GM18907 (cell line): ENCODE results near the gene DOK3.

ENCODE experiments used
- ATAC-seq: cut with Tn5 transposase; IDR thresholded peaks from one replicate; pipeline ENCODE4 v1.9.1; 2021; ENCODE audit warnings: mild to moderate bottlenecking, moderate library complexity; ENCODE audit not compliant: unreplicated experiment

The DOK3 gene

DNA sequence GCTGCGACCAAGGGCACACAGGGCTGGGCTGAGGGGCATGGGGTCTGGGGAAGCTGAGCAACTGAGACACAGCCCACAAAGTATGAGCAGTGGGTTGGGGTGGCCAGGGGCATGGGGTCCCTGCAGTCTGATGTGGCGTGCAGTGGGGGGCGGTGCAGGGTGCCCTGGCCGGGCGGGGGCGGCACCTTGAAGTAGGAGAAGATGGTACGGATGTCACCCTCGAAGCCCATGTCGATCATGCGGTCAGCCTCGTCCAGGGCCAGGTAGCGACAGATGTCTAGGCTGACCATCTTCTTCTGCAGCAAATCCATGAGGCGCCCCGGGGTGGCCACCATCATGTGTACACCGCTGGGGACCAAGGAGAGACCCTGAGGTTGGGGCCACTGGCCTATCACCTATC is 3.9 kb upstream of the DOK3 start:
- no peak for ATAC-seq

DNA sequence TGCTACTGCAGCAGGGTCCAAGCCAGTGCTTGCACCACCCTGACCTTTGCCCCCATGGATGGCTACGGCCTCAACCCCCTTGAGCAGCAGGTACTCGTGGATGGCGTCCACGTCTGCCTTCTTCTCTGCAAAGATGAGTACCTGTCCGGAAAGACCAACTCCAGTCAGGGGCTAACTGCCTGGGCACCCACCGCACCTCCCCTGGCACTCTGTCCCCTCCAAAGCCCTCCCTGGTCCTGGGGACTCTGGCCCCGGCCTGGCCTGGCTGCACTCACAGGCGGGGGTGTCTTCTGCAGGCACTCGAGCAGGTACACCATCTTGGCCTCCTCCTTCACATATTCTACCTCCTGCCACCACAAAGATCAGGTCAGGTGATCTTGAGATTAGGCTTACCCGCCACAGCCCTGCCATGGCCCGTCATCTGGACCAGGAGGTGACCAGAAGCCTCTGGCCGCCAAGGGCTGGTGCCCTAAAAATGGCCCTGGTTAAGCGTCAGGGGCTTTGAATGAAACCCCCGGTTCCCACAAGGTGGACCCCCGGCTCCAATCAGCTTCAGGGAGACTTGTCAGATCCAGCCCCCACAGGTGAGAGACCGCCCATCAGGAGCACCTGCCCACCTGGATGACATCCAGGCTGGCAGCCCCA is 3.2 kb upstream of the DOK3 start:
- no peak for ATAC-seq

DNA sequence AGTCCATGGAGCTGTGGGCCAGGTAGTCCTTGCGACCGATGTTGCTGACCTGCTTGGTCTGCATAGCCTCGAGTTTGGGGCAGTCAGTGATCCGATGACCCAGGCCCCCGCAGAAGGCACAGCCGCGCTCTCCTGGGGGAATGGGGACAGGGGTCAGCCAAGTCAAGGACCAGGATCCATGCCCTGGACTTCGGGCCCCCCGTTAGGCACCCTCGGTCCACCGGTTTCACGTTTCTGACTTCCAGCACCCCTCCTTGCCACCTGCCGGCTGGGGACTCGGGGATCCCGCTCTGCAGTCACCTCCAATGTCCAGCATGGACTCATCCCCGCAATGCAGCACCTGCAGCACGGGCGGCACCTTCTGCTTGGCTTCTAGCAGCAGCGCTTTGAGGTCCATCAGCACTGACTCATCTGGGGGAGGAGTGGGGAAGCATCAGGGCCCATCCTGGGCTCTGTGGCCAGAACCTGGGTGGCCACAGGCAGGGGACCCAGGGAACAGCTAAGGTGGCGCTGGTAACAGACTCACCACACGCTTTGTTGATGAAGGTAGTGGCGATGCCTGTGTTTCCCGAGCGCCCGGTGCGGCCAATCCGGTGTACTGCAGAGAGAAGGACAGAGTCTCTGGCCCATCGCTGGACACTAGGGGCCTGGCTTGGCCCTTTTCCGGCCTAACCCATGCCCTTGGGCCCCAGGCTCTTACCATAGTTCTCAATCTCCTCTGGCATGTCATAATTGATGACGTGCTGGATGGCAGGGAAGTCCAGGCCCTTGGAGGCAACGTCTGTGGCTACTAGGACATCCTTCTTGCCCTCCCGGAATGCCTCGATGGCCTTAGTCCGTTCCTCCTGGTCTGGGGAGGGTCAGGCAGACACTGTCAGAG is 2.4 kb upstream of the DOK3 start:
- ATAC-seq, result no peak

DNA sequence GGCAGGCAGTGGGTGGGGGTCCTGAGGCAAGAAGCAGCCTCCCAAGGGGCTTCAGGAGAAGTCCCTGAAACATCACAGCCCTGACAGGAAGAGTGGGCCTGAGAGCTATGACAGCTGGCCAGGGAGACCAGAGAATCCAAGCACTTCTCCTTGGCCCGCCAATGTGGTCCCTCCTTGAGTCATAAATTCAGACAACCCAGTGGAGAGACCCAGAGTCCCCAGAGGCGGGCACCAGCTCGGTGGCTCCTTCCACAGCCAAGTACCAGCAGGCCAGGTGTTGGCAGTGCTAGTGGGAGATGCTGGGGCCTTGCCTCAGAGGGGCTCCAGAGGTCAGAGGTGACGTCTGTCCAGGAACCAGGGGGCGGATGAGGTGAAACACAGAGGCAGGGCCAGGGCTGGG is 1.6 kb upstream of the DOK3 start:
- no peak for ATAC-seq

DNA sequence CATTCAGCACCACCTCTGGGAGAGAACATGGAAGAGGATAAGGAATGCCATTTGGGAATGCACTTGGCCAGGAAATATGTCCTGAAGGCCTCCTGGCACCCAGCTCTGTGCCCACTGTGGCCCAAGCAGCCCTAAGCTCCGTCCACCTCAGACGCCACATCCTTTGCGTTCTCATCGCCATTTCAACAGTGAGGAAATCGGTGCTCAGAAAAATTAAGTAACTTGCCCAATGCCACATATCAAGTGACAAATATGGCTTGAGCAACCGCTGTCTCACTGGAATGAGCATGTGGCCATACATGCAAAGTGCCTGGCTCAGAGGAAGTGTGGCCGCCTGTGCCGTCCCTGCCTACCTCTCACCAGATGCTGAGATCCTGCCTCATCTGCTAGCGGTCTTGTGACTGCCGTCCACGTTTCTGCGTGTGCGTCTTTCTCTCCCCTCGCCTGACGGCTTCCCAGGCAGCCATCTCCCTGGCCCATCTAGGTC is 984 bp upstream of the DOK3 start:
- peak; percentile 40 for ATAC-seq

DNA sequence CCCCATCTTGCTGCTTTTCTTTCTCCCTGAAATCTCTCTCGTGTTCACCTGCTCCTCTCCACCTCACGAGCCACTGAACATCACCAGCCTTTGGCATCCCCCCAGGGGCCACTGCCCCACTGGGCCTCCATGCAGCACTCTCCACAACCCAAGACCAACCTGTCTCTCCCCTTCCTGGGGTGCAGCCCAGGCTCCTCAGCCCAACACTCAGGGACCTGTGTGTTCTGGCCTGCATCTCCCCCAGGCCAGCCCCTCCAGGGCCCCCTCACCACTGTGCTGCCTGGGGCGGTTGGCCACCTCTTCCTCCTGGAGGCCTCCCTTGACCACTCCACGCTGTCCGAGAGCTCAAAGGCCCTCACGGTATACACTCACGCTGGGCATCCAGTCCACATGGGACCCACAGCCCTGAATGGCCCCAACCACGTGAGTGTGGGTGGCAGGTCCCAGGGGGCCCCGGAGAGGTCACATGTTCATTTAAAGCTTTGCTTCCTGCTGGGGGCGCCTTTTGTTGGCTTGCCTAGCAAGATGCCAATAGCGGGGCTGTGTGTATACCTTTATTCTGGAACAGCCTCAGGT is 453 bp upstream of the DOK3 start:
- peak; percentile 33 for ATAC-seq

DNA sequence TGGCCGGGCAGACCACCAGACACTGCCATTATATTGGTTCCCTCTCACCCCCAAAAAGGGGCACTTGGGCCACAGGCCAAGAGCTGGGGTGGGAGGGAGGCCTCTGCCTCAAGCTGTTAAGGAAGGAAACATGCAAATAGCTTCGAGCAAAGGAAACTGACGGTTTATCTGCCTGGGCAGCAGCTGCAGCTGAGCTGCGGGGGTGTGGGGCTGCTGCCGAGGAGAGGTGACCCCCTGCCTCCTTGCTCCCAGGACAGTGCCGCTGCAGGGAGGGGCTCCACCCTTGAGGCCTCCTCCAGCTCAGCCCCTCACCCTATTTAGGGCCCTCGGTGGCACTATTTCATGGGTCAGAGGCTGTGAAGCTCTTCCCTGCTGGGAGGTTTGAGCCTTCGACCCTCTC is 789 bp downstream of the DOK3 start:
- no peak for ATAC-seq

DNA sequence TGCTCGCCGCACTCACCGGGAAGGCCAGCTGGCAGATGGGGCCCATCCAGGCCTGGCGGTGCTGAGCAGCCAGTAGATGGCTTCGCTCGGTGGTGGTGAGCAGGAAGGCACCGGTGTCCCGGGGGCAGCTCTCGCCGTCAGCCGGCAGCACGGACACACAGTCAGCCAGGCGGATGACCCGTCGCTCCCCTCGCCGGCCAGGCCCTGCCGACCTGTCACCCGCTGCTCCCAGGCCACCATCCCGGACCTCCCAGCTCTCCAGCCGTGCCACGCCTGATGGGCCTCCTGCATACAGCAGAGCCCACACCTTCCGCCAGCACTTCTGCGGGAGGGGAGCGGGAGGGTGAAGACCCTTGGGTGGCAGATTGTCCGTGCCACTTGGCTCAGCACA is 1.4 kb downstream of the DOK3 start:
- no peak for ATAC-seq

DNA sequence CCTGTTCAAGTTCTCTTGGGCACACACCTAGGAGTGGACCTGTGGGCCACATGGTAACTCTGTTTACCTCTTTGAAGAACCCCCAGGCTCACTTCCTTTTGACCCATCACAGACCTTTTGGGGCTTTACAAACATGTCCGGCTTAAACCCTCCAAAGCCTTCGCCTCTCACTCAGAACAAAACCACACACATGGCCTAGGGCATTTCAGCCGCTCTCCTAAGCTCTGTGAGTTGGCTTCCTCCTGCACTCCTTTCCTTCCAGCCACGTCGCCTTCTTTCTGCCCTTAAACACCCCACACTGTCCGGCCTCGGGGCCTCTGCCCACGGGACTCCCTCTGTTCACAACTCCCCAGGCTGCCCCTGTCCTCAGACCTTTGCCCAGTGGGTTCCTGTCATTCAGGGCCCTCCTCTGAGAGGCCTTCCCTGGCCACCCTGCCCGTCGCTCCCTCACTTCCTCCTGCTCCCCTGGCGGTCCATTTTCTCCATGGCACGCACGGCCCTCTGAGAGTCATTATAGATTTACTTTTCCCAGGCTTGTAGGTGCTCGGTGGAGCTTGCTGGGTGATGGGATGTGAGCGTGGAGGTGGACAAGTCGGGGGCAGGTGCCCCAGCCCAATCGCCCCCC is 1.9 kb downstream of the DOK3 start:
- ATAC-seq, result no peak

DNA sequence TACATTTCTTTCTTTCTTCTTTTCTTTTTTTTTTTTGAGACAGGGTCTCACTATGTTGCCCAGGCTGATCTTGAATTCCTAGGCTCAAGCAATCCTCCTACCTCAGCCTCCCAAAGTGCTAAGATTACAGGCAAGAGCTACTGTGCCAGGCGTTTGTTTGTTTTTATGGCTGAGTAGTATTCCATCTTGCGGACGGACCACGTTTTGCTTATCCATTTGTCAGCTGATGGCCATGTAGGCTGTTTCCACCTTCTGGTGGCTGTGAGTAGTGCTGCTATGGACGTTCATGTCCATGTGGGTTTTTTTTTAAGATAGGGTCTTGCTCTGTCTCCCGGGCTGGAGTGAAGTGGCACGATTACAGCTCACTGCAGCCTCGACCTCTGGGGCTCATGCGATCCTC is 2.5 kb downstream of the DOK3 start:
- ATAC-seq, result no peak

DNA sequence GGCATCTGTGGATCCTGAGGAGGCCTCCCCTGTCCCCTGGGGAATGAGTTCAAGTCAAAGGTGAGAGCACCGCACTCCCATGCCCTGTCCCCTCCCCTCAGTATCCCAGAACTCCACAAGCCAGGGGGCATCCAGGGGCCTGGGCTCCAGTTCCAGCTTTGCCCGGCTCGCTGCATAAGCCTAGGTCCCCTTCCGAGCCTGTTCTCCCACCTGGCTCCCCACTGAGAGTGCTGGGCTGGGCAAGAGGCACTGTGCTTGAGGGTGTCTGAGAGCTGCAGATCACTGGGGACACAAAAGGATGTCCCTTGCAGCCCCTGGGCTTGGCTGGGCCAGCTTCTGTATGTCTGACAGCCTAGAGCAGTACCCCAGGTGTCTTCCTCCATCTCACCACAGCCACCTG is 4.6 kb downstream of the DOK3 start:
- no peak for ATAC-seq

DNA sequence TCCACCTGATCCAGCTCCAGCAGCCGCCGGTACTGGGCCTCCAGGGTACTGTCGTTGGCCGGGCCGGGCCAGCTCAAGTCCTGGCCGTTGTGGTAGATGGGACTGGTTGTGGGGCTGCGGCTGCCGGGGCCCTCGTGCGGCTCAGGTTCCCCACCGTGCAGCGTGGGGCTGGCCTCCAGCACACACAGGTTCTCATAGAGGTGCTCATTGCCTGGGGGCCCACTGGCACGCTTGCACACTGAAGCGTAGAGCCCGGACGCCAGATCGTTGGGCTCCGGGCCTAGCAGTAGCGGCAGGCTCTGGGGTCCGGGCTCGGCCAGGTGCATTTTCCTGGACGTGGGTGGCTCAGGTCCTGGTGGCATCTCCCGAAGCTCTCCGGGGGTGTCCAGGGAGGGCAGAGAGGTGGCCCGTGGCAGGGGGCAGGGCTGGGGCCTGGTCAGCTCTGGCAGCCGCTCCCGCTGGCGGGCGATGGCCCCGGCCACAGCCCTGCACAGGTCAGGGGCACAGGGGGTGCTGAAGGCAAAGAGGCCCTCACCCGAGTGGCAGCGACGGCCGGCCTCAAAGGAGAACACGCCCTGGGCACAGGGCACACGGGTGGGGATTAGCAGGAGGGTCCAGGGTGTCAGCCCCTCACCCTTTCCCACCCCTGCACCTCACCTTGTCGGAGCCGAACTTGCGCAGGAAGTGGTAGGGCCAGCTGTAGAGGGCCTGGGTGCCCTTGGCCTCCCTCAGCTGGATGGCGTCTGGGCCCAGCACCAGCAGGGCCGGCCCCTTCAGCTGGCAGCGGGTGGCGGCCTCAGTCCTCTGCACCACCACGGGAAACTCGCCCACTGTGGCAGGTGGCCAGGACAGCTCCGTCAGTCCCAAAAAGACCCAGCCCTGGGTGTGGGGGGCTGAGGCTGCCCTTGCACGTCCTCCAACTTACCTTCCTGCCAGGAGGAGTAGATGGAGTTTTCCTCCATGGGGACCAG is 5.3 kb downstream of the DOK3 start:
- ATAC-seq, result no peak

DNA sequence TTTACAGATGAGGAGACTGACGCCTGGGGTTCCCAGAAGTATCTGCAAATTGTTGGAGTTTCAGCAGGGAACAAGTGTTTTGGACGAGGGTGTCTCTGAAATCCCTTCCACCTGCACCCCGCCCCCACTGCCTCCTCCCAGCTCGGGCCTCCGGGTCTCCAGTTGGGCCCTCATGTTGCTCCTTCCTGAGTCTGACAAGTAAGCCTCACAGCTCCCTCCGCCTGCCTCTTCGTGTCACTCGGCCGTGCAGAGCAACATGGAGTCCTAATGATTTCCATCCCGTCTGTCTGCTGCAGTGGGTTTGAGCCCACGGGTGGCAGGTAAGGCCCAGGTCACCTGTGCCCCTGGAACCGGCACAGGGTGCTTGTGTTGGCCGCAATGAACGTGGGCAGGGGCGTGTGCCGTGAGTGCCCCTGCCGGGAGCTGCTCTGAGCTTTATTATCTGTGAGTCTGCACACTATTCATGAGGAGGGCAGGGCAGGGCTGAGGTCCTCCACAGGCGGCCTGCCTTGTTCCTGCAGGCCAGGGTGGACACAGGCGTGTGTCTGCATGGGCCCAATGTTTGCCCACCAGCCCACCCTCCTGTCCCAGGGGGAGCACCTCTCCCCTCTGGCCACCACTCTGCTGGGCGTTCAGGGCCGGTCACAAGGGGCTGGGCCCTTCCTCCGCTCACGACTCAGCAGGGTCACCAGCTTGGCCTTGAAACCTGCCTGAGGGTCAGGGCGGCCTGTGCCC is 6.1 kb downstream of the DOK3 start:
- no peak for ATAC-seq

DNA sequence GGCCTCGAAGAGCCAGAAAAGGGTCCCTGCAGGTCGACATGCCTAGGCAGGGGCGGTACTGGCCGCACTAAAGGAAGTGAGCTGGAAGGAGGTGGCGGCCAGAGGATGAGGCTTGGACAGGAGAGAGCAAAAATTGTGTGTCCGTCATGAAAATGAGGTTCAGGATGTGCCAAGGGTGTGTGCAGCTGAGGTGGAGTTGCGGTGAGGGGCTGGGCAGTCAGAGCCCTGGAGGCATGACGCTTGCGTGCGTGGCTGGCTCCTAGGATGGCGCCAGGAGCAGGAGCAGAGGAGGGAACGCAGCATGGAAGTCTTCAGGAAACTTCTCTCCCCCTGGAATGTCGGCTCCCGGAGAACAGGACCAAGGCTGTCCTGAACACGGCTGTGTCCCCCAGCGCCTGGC is 6.7 kb downstream of the DOK3 start:
- ATAC-seq, result no peak

DNA sequence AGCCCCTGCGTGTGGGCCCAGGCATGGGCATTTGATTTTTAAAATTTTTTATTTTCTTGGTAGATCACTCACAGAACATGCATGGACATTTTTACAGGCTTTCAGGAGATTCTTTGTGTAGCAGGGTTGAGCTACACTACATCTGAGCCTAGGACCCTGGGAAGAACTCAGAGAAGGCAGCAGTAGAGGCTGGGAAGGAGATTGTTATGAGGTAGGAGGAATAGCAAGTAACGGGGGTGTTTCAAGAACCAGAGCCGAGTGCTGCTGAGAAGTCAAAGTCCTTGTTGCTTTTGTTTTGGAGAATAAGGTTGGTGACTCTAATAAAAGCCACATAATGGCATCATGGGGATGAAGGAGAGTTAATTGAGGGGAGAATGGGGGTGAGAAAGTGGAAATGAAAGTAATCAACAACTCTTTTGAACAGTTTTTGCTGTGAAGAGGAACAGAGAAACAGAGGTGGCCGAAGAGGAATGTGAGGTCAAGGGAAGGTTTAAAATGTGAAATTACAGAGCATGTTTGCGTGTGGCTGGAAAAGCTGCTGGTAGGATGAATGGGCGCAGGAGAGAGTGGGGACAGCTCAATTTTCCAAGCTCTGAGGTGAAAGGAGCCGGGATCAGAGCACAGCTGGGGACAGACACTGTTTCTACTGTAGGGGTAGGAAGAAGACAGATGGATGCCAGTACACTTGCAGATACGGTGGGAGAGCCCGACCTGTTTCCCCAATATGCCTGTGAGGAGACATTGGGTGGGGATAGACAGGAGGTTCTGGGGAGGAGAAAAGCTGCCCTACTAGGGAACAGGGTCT is 7.5 kb downstream of the DOK3 start:
- no peak for ATAC-seq

DNA sequence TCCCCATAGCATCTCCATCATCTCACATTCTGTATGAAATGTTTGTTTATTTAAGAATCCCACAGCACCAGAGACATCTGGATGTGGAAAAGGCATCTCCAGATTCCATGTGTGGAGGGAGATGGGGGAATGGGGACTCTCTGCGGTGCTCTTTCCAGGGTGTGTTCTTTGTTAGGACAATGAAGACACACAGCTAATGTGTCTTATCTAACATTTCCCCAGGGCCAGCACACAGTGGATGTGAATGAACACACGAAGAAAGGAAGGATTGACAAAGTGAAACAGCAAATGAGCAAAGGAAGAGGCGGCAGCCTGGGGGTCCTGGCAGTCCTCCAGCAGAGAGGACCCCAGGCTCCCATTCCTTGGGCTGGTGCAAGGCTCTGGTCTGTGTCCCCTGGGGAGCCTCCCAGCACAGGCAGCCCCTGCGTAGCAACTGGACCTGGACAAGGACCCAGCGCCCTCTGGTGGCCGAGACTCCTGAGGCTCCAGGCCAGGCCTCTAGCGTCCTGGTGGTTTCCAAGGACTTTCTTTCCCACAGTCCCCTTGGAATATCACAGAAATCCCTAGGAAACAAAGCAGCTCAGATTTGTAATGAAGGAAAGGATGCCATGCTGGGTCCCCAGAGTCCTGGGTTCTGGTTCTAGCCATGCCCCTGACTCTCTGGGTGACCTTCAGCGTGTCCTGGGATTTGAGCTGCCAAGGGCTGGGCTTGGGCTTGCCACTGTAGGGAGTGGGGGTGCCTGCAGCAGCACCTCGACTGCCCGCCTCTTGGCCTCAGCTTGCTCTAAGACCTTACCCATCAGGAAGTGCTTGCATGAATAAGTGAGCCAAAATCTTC is 8.7 kb downstream of the DOK3 start:
- ATAC-seq, result no peak

DNA sequence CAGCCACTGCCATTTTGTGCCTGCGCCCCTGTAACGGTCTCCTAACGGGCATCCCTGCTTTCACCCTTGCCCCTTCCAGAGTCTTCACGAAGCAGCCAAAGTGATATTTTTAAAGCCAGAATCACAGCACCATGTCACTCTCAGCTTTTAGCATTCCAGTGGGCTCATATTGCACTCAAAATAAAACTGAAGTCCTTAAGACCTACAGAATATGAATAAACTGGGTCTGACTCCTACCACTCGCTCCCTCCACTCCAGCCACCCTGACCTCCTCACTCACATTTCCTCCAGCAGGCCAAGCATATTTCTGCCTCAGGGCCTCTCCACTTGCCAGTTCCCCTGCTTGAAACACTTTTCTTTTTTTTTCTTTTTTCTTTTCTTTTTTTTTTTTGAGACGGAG is 9.8 kb downstream of the DOK3 start:
- no peak for ATAC-seq
